Mesothelial cell of epicardium (in vitro differentiated cells): ENCODE data around the gene IL19. TPM values are rescaled to one million over a fixed set of nuclear protein-coding genes. Genes with fewer than 3 reads are reported as not detected.

ENCODE experiments used
- DNase-seq, 2 experiments: peaks; one replicate each; pipeline ENCODE4 v3.0.0; 2021; ENCODE audit warnings: low spot score in 2 of 2; ENCODE audit not compliant: unreplicated experiment in 2 of 2
- H3K27ac Mint-ChIP-seq: 2 replicates; pipeline ENCODE4 v1.8.0; 2021; ENCODE audit warnings: mixed read lengths
- H3K27me3 Mint-ChIP-seq: 2 replicates; pipeline ENCODE4 v1.8.0; 2021; ENCODE audit warnings: low read depth, mixed read lengths
- H3K36me3 Mint-ChIP-seq: 2 replicates; pipeline ENCODE4 v1.8.0; 2021; ENCODE audit warnings: mixed read lengths
- H3K4me1 Mint-ChIP-seq: 2 replicates; pipeline ENCODE4 v1.8.0; 2021; ENCODE audit warnings: mixed read lengths
- H3K4me3 Mint-ChIP-seq: 2 replicates; pipeline ENCODE4 v1.8.0; 2021; ENCODE audit warnings: mild to moderate bottlenecking, moderate library complexity, mixed read lengths
- H3K9me3 Mint-ChIP-seq: 2 replicates; pipeline ENCODE4 v1.8.0; 2021; ENCODE audit warnings: mixed read lengths
- CTCF ChIP-seq: fragments of 200-600 bp; sonication (generic); IDR thresholded peaks from one replicate; pipeline ENCODE4 v1.5.0; 2021; ENCODE audit warnings: antibody characterized with exemption; ENCODE audit not compliant: unreplicated experiment
- total RNA-seq: library from RNA; stranded (reverse); gene quantifications from 3 replicates; pipeline ENCODE4 v1.2.1, GENCODE V29; 2021

Gene IL19
- total RNA-seq, 1 donor from 2014 or later = not detected

- H3K4me1 Mint-ChIP-seq = peaks cover 18% of the 10 kb centered on the region
- peaks cover 10% of the 10 kb centered on the region for H3K9me3 Mint-ChIP-seq
- no peak for TF ChIP-seq CTCF
- no peak overlapping the region for H3K4me3 Mint-ChIP-seq
- H3K27me3 Mint-ChIP-seq = peaks cover 9% of the 10 kb centered on the region
- no peak for DNase-seq
- H3K27ac Mint-ChIP-seq = no peak overlapping the region
- H3K36me3 Mint-ChIP-seq = no peaks in the 10 kb centered on the region
These were observed 4.2 kb upstream of the IL19 start for GRCh38 chr1:206766251-206766856.

- no peak for DNase-seq
- Mint-ChIP-seq H3K4me1 (peaks cover 21% of the 10 kb centered on the region), H3K9me3 (peaks cover 5% of the 10 kb centered on the region), H3K27me3 (peaks cover 21% of the 10 kb centered on the region), H3K27ac (no peak overlapping the region), H3K36me3 (no peaks in the 10 kb centered on the region), H3K4me3 (no peak overlapping the region)
- no peak for TF ChIP-seq CTCF
These were observed 1.9 kb upstream of the IL19 start for GRCh38 chr1:206768472-206769303.

GRCh38 chr1:206769304-206769731, 1.3 kb upstream of the IL19 start:
- no peak overlapping the region for H3K27ac Mint-ChIP-seq
- no peaks in the 10 kb centered on the region for H3K9me3 Mint-ChIP-seq
- H3K4me1 Mint-ChIP-seq = peaks cover 21% of the 10 kb centered on the region
- peaks cover 24% of the 10 kb centered on the region for H3K27me3 Mint-ChIP-seq
- TF ChIP-seq CTCF = no peak
- DNase-seq = no peak
- no peak overlapping the region for H3K4me3 Mint-ChIP-seq
- H3K36me3 Mint-ChIP-seq = no peaks in the 10 kb centered on the region

GRCh38 chr1:206771338-206771692, 742 bp downstream of the IL19 start:
- no peak for DNase-seq
- no peak overlapping the region for H3K4me3 Mint-ChIP-seq
- TF ChIP-seq CTCF = no peak
- peaks cover 28% of the 10 kb centered on the region for H3K27me3 Mint-ChIP-seq
- H3K4me1 Mint-ChIP-seq = peaks cover 20% of the 10 kb centered on the region
- no peak overlapping the region for H3K27ac Mint-ChIP-seq
- no peaks in the 10 kb centered on the region for H3K36me3 Mint-ChIP-seq
- no peaks in the 10 kb centered on the region for H3K9me3 Mint-ChIP-seq

GRCh38 chr1:206772243-206772937, 1.8 kb downstream of the IL19 start, which contains the start of gene IL10:
IL10 (minus strand) TSS chr1:206772494; CDS start chr1:206772435, 59 bp downstream.
- peaks cover 26% of the 10 kb centered on the region for H3K27me3 Mint-ChIP-seq

More at GRCh38 chr1:206772243-206772937, 1.8 kb downstream of the IL19 start, which contains the start of gene IL10:
- Mint-ChIP-seq H3K4me3 (no peak within 1 kb of the TSS), H3K27ac (no peak within 1 kb of the TSS), H3K4me1 (peaks cover 18% of the 10 kb centered on the region), H3K36me3 (no peaks in the 10 kb centered on the region), H3K9me3 (no peaks in the 10 kb centered on the region)
- TF ChIP-seq CTCF = no peak
- DNase-seq = no peak
